Sigmoid colon (tissue), 7 donors: ENCODE measurements around the gene FGF10. TPM values are rescaled to one million over a fixed set of nuclear protein-coding genes. Genes with fewer than 3 reads are reported as not detected.

Experiments used
- DNase-seq: peaks from one replicate; pipeline ENCODE4 v3.0.0-alpha.2; 2019
- H3K27ac ChIP-seq, 4 donors: fragments of 200-600 bp; sonication (generic); one replicate each; pipeline ENCODE4 v1.5.1; 2016 to 2019; ENCODE audit warnings: mild to moderate bottlenecking in 1 of 4
- H3K27me3 ChIP-seq, 3 donors: fragments of 200-600 bp; sonication (generic); one replicate each; pipeline ENCODE4 v1.5.1; 2019; ENCODE audit warnings: mild to moderate bottlenecking in 1 of 3
- H3K36me3 ChIP-seq, 4 donors: fragments of 200-600 bp; sonication (generic); one replicate each; pipeline ENCODE4 v1.5.1; 2016 to 2019
- H3K4me1 ChIP-seq, 4 donors: fragments of 200-600 bp; sonication (generic); one replicate each; pipeline ENCODE4 v1.5.1; 2017 to 2019
- H3K4me3 ChIP-seq, 4 donors: fragments of 200-600 bp; sonication (generic); one replicate each; pipeline ENCODE4 v1.5.1; 2017 to 2019; ENCODE audit warnings: mild to moderate bottlenecking in 2 of 4, moderate library complexity in 1 of 4
- H3K9me3 ChIP-seq, 4 donors: fragments of 200-600 bp in 3 of 4; sonication (generic) in 3 of 4; one replicate each; pipeline versions ENCODE4 v1.5.1 to v1.6.1; 2013 to 2019
- CTCF ChIP-seq, 4 experiments: fragments of 450-650 bp in 3 of 4; fragments of 200-600 bp in 1 of 4; IDR thresholded peaks; one replicate each; pipeline ENCODE4 v1.5.1; 2016 to 2019; ENCODE audit warnings: antibody characterized with exemption in 4 of 4, mild to moderate bottlenecking in 3 of 4, moderate library complexity in 2 of 4
- EP300 ChIP-seq, 4 donors: sonication (generic); formaldehyde crosslinking; IDR thresholded peaks; one replicate each; pipeline ENCODE4 v1.6.1; 2017; ENCODE audit warnings: antibody characterized with exemption in 4 of 4
- POLR2A ChIP-seq, 2 donors: fragments of 450-650 bp; IDR thresholded peaks; one replicate each; pipeline ENCODE4 v1.6.1; 2016; ENCODE audit warnings: antibody characterized with exemption in 2 of 2, mild to moderate bottlenecking in 2 of 2, moderate library complexity in 2 of 2
- POLR2AphosphoS5 ChIP-seq, 4 donors: sonication (generic); formaldehyde crosslinking; IDR thresholded peaks; one replicate each; pipeline ENCODE4 v1.6.1; 2017; ENCODE audit warnings: antibody characterized with exemption in 4 of 4
- WGBS, 2 donors: extraction: QIAGEN DNeasy Blood & Tissue Kit; methylation state at CpG; one replicate each; pipeline ENCODE4 v1.1.7; 2013; 5-methylcytosine and 5-hydroxymethylcytosine counted together
- intact Hi-C: fragments of 100-400 bp; cut with DNase I; formaldehyde crosslinking; loops from one replicate; pipeline ENCODE4 v1.15.1; 2023
- polyA plus RNA-seq, 3 donors: library from polyadenylated mRNA; stranded (reverse); fragments of 200-250 nt; gene quantifications; one replicate each; pipeline ENCODE4 v1.2.3, GENCODE V29; 2013
- total RNA-seq, 4 donors: library from RNA; depleted of rRNA; stranded (reverse); fragments of >200 nt; gene quantifications; one replicate each; pipeline ENCODE4 v1.1.0, GENCODE V29; 2016
- donor health status: healthy with polysubstance abuse.
- donor health status: Bipolar disorder and iron deficiency.
- donor health status: healthy.

Gene FGF10
- total and polyA plus RNA-seq, 7 donors = 0.92 to 44.9 (median 25.8) TPM

GRCh38 chr5:44332285-44332971, 56.8 kb downstream of the FGF10 start:
- H3K9me3 ChIP-seq = no peaks in the 10 kb centered on the region
- WGBS, 2 donors = 31 to 37% methylated on average over 3 of the region's 3 CpGs
- no peaks in the 10 kb centered on the region for H3K27me3 ChIP-seq
- no peak overlapping the region for H3K4me3 ChIP-seq
- peak in 2 of 4 experiments; percentile 22 to 48 for TF ChIP-seq CTCF (IDR thresholded peaks at IDR 0.05)
- TF ChIP-seq POLR2AphosphoS5 (IDR thresholded peaks at IDR 0.05) = no peak
- no peak for TF ChIP-seq POLR2A (IDR thresholded peaks at IDR 0.05)
- intact Hi-C loops = loop anchor here (5.0 to 10.0 kb wide), 2 partner anchors 52 to 600 kb away; partner anchors contain the start of gene FGF10
- DNase-seq = no peak
- H3K36me3 ChIP-seq = no peaks in the 10 kb centered on the region
- peak overlapping the region in 2 of 4 donors; percentile 28 to 47 for H3K27ac ChIP-seq
- peaks cover 0 to 7% (median 0%) of the 10 kb centered on the region in 4 donors for H3K4me1 ChIP-seq

- H3K27ac ChIP-seq = peak overlapping the region in 2 of 4 donors; percentile 28 to 47
- intact Hi-C loops = loop anchor here (5.0 to 10.0 kb wide), 2 partner anchors 53 to 599 kb away; partner anchors contain the start of gene FGF10
- TF ChIP-seq POLR2AphosphoS5 (IDR thresholded peaks at IDR 0.05) (peak in 1 of 4 donors; percentile 24), CTCF (IDR thresholded peaks at IDR 0.05) (no peak)
These were observed 57.7 kb downstream of the FGF10 start for GRCh38 chr5:44331471-44332050.

GRCh38 chr5:44329716-44330115, 59.5 kb downstream of the FGF10 start:
- DNase-seq = no peak
- no peaks in the 10 kb centered on the region for H3K9me3 ChIP-seq
- 70 to 80% methylated on average over 2 of the region's 2 CpGs for WGBS, 2 donors
- TF ChIP-seq EP300 (IDR thresholded peaks at IDR 0.05) = no peak
- TF ChIP-seq CTCF (IDR thresholded peaks at IDR 0.05) = no peak
- no peak for TF ChIP-seq POLR2A (IDR thresholded peaks at IDR 0.05)
- no peak for TF ChIP-seq POLR2AphosphoS5 (IDR thresholded peaks at IDR 0.05)
- no peaks in the 10 kb centered on the region for H3K27me3 ChIP-seq
- H3K4me1 ChIP-seq = no peaks in the 10 kb centered on the region
- intact Hi-C loops = loop anchor here (5.0 to 10.0 kb wide), 2 partner anchors 55 to 597 kb away; partner anchors contain the start of gene FGF10
- H3K4me3 ChIP-seq = no peak overlapping the region
- no peak overlapping the region for H3K27ac ChIP-seq
- no peaks in the 10 kb centered on the region for H3K36me3 ChIP-seq

More at GRCh38 chr5:44331471-44332050, 57.7 kb downstream of the FGF10 start:
- Histone ChIP-seq H3K36me3 (no peaks in the 10 kb centered on the region), H3K4me1 (peaks cover 0 to 7% (median 0%) of the 10 kb centered on the region in 4 donors), H3K9me3 (no peaks in the 10 kb centered on the region), H3K27me3 (no peaks in the 10 kb centered on the region), H3K4me3 (no peak overlapping the region)
- DNase-seq = no peak
- 59 to 79% methylated on average over 3 of the region's 3 CpGs for WGBS, 2 donors

DNA sequence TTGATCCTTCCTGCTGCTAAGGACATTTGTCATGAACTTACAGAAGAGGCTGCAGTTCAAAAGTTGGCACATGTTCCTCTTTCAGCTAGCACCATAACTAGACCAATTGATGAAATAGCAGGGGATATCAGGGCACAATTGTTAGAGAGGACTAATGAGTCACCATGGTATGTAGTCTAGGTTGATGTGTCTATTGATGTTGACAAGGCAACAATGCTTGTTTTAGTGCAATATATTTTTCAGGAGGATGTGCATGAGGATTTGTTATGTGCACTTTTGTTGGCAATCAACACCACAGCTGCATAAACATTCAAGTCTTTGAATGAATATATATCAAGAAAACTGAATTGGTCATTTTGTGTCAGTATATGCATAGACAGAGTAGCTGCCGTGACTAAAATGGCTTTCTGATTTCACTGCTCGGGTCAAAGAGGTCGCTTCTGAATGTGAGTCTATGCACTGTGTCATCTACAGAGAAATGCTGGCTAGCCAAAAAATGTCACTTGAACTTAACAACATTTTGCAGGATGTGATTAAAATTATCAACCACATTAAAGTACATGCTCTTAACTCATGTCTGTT, 68.0 kb downstream of the FGF10 start:
- TF ChIP-seq POLR2AphosphoS5 (IDR thresholded peaks at IDR 0.05) (no peak), POLR2A (IDR thresholded peaks at IDR 0.05) (no peak), CTCF (IDR thresholded peaks at IDR 0.05) (no peak), EP300 (IDR thresholded peaks at IDR 0.05) (no peak)
- intact Hi-C loops = no loop called here
- Histone ChIP-seq H3K27ac (no peak overlapping the region), H3K36me3 (no peaks in the 10 kb centered on the region), H3K4me1 (no peaks in the 10 kb centered on the region), H3K9me3 (peaks cover 0 to 3% (median 0%) of the 10 kb centered on the region in 4 donors), H3K27me3 (no peaks in the 10 kb centered on the region), H3K4me3 (no peak overlapping the region)
- WGBS, 2 donors = 76 to 85% methylated on average over 3 of the region's 3 CpGs
- DNase-seq = no peak
